ENCODE measurements around the gene OR4D9.
A peak's percentile ranks its signal among the peaks of the same experiment; 100 is the strongest.

Gene OR4D9

DNA sequence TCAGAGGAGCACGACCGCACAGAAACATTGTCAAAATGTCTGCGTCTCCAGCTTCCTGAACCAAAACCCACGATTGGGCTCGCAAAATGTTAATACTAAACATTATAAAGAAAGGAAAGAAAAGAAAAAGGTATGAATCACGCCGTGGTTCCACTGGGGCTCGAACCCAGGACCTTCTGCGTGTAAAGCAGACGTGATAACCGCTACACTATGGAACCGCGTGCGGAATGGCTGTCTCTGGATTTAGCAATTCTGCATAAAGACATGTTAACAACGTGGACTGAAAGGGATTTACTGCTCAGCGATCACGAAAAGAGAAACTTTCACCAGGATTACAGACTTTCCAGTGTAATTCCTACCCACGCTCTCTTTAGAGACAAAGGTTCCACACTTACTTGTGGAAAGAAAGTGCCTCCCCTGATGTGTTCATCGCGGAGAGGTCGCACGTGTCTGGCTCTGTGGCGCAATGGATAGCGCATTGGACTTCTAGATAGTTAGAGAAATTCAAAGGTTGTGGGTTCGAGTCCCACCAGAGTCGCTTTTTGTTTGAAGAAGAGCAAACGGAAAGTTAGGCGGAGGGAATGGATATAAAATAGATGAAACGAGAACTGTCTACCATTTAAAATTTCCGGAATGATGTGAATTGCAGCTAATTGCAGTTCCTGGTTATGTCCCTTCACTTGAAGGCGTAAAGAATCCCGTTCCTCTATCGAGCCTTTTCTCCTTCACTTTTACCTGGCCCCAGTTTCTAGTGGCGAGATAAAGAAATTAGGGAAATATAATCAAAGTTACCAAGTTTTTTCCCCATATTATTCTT lies 39.7 kb downstream of the OR4D9 start:
- DNase-seq = peak; percentile 93

GRCh38 chr11:59551659-59552521 lies 40.6 kb downstream of the OR4D9 start:
- peak; percentile 65 for DNase-seq

DNA sequence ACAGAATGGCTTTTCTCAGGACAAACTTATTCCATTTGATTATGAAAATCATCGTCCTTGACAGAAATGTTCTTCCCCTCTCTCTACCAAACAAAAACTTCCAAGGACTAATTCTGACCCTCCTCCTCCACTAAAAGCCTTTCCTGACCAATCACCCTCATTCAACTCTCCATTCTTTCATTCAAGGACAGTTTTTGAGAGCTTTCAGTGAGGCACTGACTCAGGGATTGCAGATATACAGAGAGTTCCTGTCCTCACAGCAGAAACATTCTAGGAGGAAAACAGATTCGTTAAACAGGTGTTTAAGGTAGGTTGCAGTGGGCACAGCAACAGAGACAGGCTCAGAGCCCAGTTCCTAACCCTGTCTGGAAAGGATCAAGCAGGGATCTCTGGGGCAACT lies 41.5 kb downstream of the OR4D9 start:
- DNase-seq = no peak

DNA sequence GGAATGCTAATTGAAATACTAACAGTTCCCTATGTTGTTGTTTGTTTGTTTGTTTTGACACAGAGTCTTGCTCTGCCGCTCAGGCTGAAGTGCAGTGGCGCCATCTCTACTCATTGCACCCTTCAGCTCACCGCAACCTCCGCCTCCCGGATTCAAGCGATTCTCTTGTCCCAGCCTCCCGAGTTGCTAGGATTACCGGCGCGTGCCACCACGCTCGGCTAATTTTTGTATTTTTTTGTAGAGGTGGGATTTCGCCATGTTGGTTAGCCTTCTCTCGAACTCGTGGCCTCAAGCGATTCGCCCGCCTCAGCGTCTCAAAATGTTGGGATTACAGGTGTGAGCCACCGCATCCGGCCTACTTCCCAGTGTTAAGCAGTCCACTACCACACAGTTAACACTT lies 42.0 kb downstream of the OR4D9 start:
- no peak for DNase-seq

GRCh38 chr11:59555601-59556114 lies 44.3 kb downstream of the OR4D9 start:
- DNase-seq = peak; percentile 60

DNA sequence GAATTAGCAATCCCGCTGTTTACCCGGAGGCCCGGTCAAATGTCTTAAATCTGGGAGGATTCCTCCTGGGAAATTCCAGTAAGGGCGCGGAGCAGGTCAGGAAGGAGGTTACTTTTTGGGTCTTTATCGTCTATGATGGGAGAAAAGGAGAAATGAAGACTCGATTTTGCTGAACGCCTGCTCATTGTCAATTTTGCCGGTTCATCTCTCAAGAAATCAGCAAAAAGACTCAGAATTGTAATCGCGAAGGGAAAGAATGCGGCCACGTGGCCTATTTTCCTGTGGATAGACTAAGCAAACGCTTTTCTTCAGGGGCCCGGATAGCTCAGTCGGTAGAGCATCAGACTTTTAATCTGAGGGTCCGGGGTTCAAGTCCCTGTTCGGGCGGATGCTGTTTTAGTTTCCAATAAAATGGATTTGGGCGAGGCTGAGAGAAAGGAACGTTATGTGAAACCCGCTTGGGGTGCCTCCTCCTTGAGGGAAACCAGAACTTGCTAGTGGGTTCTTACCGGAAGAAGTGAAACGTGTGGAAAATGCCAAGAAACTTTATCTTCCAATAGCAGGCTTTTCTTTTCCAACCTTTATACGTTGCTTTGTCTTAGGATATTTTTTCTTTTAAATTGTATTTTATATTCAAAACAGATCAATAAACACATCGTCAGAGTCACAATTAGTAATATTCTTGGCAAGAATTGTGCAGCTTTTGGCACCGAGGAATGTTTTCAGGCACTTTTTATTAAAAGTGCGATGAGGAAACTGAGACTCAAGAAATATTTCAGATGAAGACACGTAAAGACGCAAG lies 45.0 kb downstream of the OR4D9 start:
- DNase-seq = peak; percentile 95

- DNase-seq = no peak
These were observed 45.6 kb downstream of the OR4D9 start for GRCh38 chr11:59556917-59557348.

DNA sequence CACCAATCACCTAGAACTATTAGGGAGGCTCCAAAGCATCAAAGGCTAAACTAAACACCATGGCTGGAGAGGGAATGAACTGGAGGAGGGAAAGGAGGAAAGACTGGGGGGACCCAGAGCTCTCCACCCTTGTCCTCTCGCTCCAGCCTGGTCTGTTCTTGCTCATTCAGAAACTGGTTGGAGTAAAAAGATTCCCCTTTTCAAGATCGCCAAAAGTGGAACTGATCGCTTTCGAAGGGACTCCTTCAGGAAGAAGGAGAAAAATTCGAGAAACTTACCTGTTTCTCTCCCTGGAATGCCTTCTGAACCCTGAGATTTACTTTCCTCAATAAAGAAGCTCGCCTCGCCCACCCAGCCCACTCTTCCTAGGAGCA lies 46.9 kb downstream of the OR4D9 start:
- no peak for DNase-seq

DNA sequence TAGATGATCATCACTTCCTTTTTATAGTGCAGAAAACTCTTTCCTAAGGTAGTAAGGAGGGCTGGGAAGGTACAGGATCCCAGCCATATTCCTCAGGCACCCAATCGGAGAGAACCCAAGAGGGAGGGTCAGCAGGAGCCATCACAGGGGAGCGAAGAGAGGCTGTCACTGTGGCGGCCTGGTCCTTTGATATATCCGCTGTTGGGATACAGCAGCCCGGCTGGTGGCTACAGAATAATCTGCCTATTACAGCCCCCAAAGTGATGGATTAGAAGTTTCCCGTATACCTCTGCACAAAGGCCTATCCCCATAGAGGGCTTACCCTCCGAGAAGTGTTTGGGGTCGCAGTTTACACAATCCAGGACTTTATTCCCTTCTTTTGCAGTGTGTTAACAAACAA lies 48.5 kb downstream of the OR4D9 start:
- no peak for DNase-seq

DNA sequence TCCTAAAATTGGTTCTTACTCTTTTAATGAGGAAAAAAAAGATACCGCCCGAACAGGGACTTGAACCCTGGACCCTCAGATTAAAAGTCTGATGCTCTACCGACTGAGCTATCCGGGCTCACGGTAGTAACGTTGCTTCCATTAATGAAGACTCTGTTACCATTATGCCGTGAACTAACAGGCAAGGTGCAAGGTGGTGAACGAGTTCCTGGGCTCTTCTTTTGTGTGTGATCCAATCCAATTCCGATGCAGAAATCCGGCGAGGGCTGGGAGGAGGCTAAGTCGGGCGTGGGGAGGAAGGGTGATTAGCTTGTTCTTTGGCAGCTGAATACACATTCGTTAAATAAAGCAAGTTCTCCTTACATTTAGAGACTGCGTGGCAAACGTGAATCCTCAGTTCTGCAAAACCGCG lies 49.0 kb downstream of the OR4D9 start:
- DNase-seq = peak; percentile 90

- DNase-seq = no peak
These were observed 49.5 kb downstream of the OR4D9 start for GRCh38 chr11:59560702-59561473.

DNA sequence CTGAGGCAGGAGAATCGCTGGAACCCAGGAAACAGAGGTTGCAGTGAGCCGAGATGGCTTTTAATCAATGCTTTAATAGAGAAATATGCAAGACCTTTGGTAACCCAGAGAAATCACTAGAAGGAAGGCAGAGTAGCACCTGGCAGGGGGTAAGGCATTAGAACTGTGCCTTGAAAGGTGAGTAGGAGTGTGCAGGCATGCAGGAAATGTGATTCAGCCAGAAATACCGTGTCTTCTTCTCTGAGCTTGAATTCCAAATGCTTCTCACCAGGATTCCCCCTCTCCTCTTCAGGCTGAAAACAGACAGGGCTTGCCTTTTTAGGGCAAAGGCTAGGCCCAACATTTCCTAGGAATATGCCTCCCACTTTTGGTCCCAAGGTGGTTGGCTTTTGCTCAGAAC lies 51.0 kb downstream of the OR4D9 start:
- peak; percentile 42 for DNase-seq

Measured in activated CD8-positive, alpha-beta memory T cell treated with anti-CD3 and anti-CD28 coated beads for 24 hours (primary cell).